Stimulated activated CD8-positive, alpha-beta memory T cell treated with anti-CD3 and anti-CD28 coated beads, Interleukin-2, amount 100 ng/mL, for 1 hour (primary cell): ENCODE results near the gene PSRC1.
"Not testable (repeated sequence)": the region's sequence is repeated elsewhere in the genome, so short reads cannot be mapped to it uniquely, and the experiment has no call there.

Experiments used
- DNase-seq, 2 donors: peaks; one replicate each; pipeline ENCODE4 v3.0.0-alpha.2; 2020; ENCODE audit warnings: low read depth in 2 of 2

PSRC1 gene

DNA sequence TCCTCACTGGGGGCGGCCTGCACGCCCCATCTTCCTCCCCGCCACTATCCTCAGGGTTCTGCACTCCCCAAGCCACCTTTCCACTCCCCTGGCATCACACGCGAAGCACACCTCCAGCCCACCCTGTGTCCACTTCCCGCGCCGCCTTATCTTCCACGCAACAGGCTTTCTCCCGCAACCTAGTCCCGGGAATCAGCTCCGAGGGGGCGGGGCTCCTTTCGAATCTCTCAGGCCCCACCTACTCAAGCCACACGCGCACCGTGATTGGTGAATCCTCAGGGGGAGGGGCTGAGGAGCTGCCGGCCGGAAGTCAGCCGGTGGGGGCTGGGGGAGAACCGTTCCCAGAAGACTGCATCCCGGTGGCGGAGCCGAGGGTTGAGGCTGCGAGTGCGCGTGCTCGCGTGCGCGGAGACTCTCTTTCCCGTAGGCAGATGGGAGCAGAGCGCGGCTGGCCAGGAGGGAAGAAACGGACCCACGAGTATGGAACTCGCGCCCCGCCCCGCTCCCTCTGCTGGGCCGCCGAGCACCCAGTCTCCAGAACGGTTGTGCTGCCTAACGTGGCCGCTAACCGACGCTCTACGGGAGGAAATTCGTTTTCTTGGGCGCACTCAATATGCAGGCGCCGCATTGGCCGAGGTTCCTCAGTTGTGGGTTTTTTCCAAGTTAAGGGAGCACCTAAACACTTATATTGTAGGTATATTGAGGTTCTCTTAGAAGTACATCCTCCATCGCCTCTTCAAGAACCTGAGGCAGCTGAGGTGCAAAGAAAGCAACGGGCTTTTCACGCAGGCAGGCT is at the start of gene PSRC1:
PSRC1 (minus strand) TSS at position 194 of the 796 bp plus-strand sequence.
- peak; percentile 75 to 84 for DNase-seq

DNA sequence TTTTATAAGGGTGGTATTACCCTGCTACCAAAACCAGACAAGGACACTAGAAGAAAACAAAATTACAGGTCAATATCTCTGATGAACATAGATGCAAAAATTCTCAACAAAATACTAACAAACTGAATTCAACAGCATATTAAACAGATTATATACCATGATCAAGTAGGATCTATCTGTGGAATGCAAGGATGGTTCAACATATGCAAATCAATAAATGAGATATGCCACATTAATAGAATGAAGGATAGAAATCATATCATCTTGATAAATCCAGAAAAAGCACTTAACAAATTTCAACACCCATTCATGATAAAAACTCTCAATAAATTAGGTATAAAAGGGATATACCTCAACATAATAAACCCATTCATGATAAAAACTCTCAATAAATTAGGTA is 48.2 kb upstream of the PSRC1 start:
- DNase-seq = no peak

DNA sequence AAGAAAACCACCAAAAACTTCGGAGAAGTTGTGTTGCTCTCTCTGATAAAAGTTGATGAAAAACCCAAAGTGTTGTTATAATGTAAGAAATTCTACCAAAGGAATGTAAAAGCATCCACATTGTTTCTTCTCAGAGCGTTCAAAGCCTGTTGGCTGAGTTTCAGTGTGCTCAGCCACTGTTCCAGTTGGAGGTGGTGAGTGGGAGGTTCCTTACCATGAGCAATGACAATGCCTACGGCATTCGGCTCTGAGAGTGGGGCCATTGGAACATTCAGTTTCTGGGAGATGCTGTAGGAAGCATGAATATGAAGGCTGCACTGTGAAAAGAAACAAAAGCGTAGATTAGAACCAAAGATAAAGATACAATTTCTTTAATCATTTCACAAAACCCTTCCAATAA is 44.3 kb upstream of the PSRC1 start:
- DNase-seq = no peak

DNA sequence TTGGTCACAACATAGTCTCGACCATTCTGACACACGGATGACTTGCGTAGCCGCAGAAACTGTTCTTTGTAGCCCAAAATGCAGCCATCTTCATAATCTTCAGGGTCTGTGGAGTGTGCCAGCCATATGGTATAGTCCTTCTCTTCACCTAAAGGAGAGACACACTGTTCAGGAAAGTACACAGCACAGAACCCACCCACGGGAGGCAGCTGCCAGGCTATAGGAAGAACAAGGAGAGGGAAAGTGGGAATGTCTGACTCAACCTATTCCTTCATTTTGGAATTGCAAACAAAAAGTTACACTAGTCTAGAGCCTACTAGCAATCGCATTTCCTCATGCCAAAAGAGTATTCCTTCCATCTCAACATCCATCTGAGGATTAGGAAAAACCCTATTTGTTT is 40.0 kb upstream of the PSRC1 start:
- DNase-seq = no peak

DNA sequence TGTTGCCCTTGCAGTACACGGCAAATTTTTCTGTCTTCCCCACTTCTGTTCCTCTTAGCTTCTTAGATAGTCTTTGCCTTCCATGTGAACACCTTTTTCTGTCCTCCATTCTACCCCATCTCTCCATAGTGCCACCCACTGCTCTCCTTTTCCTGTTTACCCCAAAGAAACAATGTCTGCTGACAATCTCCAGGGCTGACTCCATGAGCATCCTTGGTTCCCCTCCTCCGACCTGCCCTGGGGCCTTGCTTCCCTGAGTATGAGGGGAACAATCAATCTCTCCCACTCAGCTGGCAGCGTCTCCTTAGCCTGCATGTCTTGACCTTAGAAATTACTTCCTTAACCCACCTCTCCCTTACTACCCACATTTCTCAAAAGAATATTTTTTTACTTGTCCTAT is 36.2 kb upstream of the PSRC1 start:
- DNase-seq = no peak

DNA sequence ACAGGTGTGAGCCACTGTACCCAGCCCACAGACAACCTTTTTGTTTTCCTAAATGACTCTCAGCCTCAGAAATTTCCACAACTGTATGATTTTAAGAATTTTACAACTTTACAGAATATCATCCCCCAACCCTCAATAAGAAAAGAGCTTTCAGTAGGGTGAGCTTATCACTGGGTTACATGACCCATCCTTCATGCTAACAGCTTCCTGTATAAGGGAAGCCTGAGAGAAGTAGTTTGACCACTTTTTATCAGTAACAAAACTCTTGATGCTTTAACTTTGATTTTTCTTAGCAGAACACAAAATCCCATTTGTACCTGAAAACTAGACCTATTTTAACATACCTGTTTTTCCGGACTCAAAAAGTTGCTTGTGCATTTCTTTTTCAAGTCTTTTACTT is 33.6 kb upstream of the PSRC1 start:
- DNase-seq = no peak

DNA sequence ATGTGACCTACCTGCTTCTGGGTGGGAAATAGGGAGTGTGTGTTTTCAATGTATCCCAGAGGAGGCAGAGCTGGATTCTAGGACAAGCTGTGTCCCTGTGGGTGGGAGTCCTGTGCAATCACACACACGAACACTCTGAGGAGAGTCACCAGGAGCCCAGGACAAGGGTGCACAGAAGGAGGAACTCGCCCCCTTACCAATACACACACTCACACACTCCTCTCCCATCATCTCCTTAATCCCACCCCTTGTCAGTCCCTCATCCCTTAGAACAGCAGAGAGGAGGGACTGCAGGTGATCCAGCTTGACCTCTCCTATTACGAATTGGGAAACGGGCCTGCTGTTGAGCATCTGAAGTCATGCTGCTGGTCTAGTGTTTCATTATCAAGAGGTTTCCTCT is 32.3 kb upstream of the PSRC1 start:
- no peak for DNase-seq

DNA sequence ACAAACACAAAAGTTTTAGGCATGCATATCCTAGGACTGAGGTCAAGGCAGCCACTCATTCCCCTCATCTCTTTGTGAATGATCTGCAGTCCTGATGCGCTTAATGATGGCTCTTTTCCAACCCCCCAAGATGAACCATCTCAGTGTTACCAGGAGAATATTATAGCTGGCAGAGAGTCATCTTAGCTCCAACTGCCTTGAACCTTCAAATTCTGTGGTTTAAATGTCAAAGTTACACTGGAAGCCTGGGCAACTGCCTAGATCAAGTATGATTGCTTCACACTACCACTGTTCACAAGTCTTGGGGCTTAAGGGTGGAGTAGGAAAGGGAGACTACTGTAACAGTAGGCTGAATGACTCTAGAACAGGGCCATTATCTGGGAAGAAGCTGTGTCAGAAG is 31.9 kb upstream of the PSRC1 start:
- DNase-seq = no peak

DNA sequence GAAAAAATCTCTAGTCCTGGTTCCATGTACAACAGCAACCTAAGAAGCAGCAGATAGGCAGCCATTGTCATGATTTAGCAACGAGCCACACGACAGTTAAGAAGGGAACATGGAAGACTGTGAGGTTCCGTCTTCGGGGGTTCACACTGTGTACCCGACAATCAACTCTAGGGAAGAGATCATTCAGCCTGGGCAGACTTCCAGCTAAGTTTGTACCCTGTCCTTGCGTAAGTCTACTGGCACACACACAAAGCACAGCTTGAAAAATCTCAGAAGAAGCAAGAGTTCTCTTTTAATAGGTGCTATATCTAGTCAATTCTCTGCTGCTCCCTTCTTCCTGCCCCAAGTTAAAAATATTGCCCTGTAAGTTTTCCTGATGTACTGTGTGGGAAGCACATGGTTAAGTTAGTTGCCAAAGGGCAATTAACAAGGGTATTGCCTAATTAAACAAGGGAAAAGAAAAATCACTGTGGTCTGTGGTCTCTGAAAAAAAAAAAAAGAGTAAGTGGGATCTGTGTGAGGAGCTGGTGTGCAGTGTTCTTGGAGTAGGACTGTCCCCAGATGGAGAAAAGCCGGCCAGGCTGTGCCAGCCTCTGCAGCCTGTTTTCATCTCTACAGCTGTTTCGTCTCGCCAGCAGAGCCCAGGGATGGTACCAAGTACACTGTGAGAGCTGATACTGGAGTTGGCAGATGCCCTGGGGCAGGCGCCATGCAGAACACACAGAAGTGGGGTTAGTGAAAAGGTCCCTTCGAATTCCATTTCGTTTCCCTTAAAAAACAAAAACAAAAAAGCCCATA is 30.2 kb upstream of the PSRC1 start:
- DNase-seq = no peak

DNA sequence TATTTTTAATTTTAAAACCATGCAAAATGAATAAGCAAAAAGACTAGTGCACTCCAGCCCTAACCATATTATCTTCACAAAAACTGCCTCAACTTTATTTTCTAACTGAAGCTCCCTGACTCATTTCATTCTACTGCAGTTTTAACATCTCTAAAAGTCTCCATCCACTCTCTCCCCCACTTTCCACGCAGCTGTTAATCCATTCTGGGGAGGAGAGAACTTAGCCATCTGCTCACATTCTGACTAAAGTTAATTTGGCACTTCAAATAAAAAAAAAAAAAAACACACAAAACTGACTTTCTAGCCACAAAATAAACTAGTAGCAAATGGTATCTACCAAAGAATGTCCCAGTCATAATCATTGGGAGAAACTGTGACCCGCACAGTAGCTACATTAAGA is 29.3 kb upstream of the PSRC1 start:
- DNase-seq = no peak

DNA sequence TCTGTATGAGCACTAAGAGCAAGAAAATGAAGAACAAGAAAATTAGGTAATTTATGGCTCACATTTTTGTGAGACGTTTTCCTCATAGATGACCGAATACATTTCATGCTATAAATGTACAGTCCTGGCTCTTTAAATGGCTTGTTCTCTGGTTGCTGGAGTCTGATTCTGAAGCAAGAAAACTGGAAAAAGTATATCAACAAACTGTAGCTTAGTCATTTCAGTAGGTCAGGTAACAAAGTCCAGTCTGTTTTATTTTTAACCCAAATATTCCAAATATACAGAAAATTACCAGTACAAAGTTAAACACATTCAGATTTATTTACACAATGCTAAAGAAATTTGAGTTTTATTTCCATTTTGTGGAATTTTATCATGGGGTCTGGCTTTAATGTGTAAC is 26.4 kb upstream of the PSRC1 start:
- no peak for DNase-seq

DNA sequence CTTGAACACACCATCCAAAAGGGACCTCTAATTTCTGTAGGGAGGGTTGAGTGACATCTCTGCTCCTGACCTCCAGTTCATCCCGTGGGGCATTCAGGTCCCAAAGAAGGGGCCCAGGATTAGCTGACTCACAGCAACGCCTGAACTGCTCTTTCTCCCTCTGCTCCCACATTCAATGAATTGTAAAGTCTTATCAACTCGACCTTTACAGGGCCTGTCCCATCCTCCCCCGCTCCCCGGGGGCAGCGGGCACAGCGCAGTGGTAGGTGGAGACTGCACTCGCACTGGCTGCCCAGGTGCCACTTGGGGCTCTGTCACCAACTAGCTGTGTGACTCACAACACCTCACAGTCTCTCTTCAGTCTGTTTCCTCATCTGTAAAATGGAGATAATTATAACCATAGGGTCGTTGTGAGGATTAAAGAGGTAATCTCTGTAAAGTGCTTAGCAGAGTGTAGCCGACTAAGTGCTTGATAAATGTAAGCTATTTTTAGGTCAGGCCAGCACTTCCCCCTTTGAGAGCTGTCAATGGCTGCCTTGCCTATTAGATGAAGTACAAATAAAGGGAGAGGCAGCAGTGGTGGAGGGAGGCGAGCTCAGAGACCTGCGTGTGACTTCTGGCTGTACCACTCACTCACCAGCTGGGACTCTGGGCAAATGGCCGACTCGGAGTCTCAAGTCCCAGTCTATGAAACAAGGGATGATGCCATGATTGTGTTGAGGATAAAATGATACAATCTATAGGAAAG is 24.5 kb upstream of the PSRC1 start:
- DNase-seq = no peak

DNA sequence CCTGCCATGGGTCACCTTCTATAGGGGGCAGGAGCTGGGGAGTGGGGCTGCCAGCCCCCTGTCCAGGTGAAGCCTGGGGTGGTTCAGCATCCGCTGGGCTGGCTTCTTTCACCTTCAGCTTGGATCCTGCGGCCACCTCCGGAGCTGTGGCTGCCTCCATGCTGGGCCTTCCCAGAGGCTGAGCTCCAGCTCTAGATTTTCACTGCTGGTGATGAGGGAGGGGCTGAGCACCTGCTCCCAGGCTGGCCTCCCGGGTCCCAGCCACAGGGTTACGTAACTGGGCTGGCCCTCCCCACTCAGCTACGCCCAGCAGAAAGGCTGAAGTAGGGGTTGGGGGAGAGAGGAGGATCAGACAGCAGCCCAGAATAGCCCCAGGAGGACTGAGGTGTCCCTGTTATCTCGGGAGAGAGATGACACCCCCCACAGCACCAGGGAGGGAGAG is 23.9 kb upstream of the PSRC1 start, which contains the start of gene MYBPHL:
MYBPHL (minus strand) TSS at position 180 of the 442 bp plus-strand sequence; CDS start at position 160, 20 bp downstream.
- DNase-seq = no peak

DNA sequence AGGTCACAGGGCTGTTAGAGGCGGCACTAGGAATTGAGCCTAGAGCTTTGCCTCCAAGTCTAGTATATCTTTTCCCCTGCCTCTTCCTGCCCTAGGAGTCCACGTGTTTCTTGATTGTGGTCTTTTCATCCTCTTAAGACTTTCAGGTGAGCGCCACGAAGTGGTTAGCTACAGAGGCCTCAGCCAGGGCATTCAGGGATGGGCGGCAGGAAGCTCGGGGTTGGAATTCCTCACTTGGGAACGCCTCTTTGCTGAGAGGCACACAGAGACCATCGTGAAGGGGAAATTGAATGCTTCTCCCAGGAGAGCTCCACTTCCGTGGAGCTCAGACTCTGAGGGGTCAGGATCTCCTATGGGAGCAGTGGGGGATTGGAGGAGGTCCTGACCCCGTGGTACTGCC is 23.0 kb upstream of the PSRC1 start:
- DNase-seq = not testable (repeated sequence)

DNA sequence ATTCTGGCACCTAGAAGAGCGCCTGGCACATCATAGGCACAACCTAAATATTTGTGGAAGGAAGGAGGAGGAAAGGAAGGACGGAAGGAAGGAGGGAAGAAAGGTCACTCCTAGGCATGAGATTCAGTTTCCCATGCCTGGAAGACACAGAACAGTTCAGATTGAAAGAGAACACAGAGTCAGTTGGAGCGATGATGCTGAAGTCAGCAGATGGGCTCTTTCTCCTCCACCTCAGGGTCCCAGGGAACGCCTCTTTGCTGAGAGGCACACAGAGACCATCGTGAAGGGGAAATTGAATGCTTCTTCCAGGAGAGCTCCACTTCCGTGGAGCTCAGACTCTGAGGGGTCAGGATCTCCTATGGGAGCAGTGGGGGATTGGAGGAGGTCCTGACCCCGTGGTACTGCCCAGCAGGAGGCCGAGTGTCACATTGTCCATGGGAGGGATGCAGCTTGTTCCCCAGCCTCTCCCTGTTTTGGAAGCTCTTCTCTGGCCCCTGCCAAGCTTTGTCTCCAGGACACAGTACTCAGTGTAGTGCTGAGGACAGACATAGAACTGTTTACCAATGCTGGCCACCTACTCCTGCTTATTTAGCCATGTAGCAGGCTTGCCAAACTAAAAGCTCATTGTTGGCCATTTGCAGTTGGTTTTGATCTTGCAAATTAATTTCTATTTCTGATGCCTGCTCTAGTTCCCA is 21.4 kb upstream of the PSRC1 start:
- DNase-seq = no peak

DNA sequence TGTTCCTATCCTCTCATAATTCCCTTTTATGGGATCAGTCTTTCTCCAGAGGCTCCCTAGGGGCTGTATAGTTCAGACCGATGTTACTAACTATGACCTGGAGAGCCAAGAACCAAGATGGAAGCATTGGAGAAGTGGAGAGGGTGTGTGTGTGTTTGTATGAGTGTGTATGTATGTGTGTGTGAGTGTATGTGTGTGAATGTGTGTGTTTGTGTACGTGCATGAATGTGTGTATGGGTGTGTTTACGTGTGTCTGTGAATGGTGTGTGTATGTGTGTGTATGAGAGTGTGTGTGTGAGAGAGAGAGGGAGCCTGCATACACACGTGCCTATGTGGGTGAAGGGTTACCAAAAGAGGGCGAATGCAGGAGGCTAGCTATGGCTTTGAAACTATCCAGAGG is 18.9 kb upstream of the PSRC1 start:
- DNase-seq = no peak

DNA sequence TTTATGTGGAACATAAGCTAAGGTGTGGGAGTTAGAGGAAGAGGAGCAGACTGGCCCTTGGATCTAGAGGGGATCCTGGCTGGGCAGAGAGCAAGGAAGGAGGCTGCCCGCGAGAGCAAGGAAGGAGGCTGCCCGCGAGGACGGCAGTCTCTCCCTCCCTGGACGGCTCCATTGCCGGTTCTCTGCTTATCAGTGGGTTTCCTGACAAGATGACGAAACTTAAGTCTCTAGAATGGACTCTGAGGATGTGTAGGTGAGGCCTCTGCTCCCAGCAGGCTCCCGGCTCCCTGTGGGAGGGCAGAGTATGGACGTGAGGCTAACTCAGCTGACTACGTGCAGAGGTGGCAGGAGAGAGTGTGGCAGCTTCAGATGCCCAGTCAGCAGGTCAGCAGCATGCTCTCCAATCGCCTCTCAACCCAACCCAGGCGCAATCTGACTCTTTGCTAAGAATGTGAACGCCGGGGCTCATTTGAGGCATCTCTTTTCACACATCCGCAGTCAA is 17.8 kb upstream of the PSRC1 start:
- DNase-seq = no peak

DNA sequence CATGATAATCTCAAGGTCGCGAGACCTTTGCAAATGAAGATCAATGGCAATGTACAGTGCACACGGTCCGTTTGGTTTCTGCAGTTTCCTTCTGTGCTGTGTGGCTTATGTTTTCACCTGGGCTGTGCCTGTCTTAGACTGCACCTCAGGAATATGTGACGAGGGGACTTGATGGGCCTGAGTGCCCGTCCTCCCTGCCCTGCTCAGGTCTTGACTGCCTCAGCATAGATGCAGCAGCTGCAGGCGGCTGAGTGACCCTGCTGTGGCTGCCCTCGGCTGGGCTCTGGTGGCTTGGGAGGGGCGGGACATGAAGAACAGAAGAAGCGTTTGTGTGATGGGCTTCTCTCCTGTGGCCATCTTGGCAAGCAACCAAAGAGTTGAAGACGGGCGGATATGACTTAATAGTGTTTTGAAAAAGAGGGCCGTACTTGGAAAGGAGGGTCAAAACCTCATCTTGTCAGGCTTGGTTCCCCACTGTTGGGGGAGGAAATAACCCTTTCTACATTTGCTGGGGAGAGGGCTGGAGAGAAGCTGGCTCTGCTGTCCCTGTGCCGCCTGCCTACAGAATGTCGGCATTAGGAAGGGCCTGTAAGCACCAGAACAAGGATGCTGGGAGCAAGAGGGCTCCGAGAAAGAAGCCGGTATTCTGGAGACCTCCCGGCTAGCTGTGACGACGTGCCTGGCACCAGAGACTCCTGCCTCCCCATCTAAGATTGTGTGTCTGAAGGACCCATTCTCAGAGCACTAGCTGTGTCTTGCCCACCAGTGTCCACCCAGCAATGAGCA is 16.8 kb upstream of the PSRC1 start:
- no peak for DNase-seq

DNA sequence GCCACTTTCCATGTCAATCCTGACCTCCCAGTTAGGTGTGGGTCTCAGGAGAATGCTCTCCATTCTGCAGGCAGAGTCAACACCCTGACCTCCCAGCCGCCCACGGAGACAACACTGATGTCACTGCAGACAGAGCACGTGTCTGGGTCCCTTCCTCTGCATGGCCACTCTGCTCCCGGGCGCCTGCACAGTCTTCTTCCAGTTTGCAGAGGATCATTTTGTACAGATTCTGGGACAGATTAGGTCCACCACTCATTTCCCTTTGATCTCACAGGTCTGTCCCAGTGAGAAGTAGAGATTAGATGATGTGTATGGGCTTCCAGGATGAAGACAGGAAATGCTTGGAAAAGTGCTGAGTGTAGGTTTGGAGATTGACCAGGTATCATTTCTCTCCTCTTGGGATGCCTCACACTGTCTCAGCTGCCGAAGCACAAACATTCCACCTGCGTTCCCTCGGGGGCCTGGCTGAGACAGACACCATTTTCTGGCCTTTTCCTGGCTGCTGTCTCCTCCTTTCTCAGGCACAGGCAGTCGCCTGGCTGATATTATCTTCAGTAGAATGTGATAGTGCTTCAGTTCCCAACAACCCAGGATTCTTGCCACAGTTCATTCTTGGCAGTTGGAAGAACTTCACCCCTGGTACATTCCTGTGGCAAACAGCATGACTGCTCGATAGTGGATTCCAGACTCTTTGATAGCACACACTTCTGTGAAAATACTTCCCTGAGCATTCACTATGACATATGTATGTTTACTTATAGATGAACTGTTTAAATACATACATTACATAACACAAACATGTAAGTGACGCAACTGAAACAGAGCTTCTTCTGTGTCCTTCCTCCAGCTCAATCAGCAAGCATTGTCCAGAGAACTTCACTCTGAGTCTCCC is 16.0 kb upstream of the PSRC1 start:
- DNase-seq = no peak

DNA sequence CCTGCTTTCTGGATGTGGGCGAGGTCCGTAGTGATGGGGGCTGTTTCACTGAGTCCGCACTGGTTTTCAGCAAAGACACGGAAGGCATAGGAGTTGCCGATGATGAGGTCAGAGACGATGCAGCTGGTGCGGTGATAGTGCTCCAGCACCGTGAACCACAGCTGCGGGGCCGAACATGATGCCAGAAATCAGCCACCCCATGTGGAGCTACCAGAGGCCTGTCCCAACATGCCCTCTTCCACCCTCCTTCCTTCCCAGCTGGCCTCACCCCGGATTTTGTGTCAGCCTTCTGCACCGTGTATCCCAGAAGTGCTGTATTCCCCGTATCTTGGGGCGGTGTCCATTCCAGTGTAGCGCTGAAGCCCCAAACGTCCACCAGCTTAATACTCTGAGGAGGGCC is 13.8 kb upstream of the PSRC1 start:
- DNase-seq = no peak
